Neural crest cell (in vitro differentiated cells): ENCODE data around the gene ROCK2. TPM values are rescaled to one million over a fixed set of nuclear protein-coding genes. Genes with fewer than 3 reads are reported as not detected.

ENCODE experiments used
- DNase-seq: peaks from one replicate; pipeline ENCODE4 v3.0.0; 2021; ENCODE audit warnings: low read depth, mixed read lengths, low spot score
- H3K27ac Mint-ChIP-seq: one replicate; pipeline ENCODE4 v1.8.0; 2021; ENCODE audit warnings: mild to moderate bottlenecking, mixed read lengths; ENCODE audit not compliant: unreplicated experiment
- H3K27me3 Mint-ChIP-seq: 2 replicates; pipeline ENCODE4 v1.8.0; 2021; ENCODE audit warnings: low read depth, mild to moderate bottlenecking, mixed read lengths
- H3K36me3 Mint-ChIP-seq: 2 replicates; pipeline ENCODE4 v1.8.0; 2021; ENCODE audit warnings: low read depth, mild to moderate bottlenecking, mixed read lengths
- H3K4me1 Mint-ChIP-seq: 2 replicates; pipeline ENCODE4 v1.8.0; 2021; ENCODE audit warnings: mixed read lengths
- H3K4me3 Mint-ChIP-seq: one replicate; pipeline ENCODE4 v1.8.0; 2021; ENCODE audit warnings: mild to moderate bottlenecking, mixed read lengths
- H3K9me3 Mint-ChIP-seq: 2 replicates; pipeline ENCODE4 v1.8.0; 2021; ENCODE audit warnings: mixed read lengths
- total RNA-seq: library from RNA; stranded (reverse); gene quantifications from 2 replicates; pipeline ENCODE4 v1.2.1, GENCODE V29; 2021
- TF ChIP-seq, protein P1 (sequence below): fragments of 200-600 bp; sonication (generic); conservative IDR thresholded peaks from 2 replicates; pipeline ENCODE4 v1.5.0; 2021; ENCODE audit warnings: antibody characterized with exemption, mild to moderate bottlenecking

The ROCK2 gene
- total RNA-seq, 1 donor from 2014 or later, result 47.2 TPM

DNA sequence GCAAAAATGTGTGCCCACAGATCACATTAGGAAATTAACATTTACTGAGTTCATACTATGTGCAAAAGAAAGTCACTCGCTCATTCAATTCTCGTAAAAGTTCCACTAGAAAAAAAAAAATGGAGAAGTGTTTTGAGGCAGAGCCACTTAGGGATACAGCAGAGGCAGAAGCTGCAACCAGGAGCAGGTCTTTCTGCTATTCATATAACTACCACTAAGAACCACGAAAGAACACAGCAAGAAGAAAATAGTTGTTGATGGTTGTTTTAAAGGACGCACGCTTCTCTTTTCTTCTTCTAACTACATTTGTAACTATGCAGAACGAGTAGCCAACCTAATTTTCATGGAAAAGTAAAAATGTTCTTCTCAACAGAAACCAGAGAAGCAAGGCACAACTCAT lies 45.0 kb downstream of the ROCK2 start:
- Mint-ChIP-seq H3K27me3 (no peaks in the 10 kb centered on the region), H3K36me3 (no peaks in the 10 kb centered on the region), H3K9me3 (no peaks in the 10 kb centered on the region), H3K27ac (no peak overlapping the region), H3K4me3 (no peak overlapping the region), H3K4me1 (peaks cover 12% of the 10 kb centered on the region)
- TF ChIP-seq, protein P1, sequence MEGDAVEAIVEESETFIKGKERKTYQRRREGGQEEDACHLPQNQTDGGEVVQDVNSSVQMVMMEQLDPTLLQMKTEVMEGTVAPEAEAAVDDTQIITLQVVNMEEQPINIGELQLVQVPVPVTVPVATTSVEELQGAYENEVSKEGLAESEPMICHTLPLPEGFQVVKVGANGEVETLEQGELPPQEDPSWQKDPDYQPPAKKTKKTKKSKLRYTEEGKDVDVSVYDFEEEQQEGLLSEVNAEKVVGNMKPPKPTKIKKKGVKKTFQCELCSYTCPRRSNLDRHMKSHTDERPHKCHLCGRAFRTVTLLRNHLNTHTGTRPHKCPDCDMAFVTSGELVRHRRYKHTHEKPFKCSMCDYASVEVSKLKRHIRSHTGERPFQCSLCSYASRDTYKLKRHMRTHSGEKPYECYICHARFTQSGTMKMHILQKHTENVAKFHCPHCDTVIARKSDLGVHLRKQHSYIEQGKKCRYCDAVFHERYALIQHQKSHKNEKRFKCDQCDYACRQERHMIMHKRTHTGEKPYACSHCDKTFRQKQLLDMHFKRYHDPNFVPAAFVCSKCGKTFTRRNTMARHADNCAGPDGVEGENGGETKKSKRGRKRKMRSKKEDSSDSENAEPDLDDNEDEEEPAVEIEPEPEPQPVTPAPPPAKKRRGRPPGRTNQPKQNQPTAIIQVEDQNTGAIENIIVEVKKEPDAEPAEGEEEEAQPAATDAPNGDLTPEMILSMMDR, result no peak
- no peak for DNase-seq

DNA sequence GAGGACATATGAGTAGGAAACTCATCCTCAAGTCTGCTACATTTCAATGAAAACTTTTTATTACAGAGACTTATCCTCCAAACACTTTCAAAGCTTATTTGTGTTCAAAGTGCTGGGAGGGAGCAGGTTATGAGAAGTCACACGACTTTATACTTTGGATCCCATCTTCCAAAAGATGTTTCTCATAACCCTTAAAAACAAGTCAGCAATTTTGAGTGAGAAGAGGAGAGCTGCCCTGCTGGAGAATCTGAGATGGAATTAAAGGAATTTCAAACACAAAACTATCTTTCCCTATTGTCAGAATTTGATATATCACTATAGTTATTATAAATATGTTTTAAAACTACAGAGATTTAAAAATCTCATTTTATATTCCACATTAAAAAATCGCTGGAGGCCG lies 45.8 kb downstream of the ROCK2 start:
- H3K27ac Mint-ChIP-seq, result no peak overlapping the region
- no peaks in the 10 kb centered on the region for H3K27me3 Mint-ChIP-seq
- H3K4me1 Mint-ChIP-seq, result peaks cover 12% of the 10 kb centered on the region
- no peaks in the 10 kb centered on the region for H3K36me3 Mint-ChIP-seq
- H3K4me3 Mint-ChIP-seq, result no peak overlapping the region
- no peaks in the 10 kb centered on the region for H3K9me3 Mint-ChIP-seq
- no peak for DNase-seq
- TF ChIP-seq, protein P1, result no peak

DNA sequence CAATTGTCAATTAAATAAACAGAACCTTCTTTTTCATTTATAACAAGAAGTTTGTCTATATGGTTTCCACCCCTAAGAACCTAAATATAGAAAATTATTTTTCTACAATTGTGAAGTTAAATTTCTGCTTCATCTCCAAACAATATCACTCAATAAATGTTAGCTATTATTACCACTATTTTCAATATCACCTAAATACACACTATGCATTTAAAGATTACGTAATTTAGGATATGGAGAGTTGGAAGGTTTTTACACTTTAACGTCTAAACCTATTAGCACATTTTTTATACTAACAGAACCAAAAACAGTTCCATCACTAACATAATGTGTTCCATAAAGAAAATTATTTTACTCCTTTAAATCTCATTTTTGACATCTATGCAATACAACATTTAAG lies 48.0 kb downstream of the ROCK2 start:
- H3K4me1 Mint-ChIP-seq, result peaks cover 20% of the 10 kb centered on the region
- no peak overlapping the region for H3K27ac Mint-ChIP-seq
- TF ChIP-seq, protein P1, result no peak
- no peak overlapping the region for H3K4me3 Mint-ChIP-seq
- no peaks in the 10 kb centered on the region for H3K36me3 Mint-ChIP-seq
- H3K9me3 Mint-ChIP-seq, result no peaks in the 10 kb centered on the region
- no peaks in the 10 kb centered on the region for H3K27me3 Mint-ChIP-seq
- DNase-seq, result no peak

DNA sequence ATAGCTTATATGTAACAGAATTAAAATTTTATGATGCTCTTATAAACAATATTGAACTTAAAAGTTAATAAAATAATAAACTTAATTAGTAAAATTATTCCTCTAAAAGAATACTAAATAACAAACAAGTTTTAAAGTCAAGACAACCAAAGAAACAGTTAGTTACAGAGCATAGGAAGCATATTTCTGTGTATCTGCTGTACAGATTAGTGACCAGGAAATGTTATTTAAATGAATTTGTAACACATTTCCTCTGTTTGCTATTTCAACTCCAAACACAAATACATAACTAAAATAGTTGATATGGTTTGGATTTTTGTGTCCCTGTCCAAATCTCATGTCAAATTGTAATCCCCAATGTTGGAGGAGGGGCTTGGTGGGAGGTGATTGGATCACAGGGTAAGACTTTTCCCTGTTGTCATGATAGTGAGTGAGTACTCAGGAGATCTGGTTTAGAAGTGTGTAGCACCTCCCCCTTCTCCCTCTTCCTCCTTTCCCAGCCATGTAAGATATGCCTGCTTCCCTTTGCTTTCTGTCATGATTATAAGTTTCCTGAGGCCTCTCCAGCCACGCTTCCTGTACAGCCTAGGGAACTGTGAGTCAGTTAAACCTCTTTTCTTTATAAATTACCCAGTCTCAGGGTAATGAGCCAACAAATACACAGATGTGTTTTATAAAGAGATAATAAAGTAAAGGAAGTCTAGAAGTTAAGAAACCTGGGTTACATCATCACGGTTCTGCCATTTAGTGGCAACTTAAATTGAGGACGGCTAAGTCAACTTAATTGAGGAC lies 51.8 kb downstream of the ROCK2 start:
- Mint-ChIP-seq H3K4me1 (peaks cover 36% of the 10 kb centered on the region), H3K27me3 (no peaks in the 10 kb centered on the region), H3K4me3 (no peak overlapping the region), H3K9me3 (no peaks in the 10 kb centered on the region), H3K36me3 (no peaks in the 10 kb centered on the region), H3K27ac (peak overlapping the region; percentile 17)
- DNase-seq, result no peak
- TF ChIP-seq, protein P1, result no peak

DNA sequence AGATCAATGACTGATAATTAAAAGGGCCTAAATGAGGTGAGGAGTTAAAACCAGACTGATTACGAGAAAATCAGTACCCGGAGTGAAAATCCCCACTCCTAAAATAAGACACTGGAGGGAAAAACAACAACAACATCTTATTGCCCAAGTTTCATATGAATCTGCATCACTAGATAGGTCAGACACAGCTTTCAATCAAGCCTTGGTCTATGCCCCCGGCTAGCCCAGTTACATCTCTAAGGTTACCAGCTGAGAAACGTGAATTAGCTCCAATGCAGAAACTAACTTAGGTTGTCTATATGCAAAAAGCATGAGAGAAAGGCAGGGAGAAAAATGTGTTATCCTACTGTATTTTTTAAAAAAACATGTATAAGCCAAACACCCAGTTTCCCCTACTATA lies 53.7 kb downstream of the ROCK2 start:
- Mint-ChIP-seq H3K4me1 (peaks cover 39% of the 10 kb centered on the region), H3K36me3 (peaks cover 6% of the 10 kb centered on the region), H3K27ac (no peak overlapping the region), H3K27me3 (no peaks in the 10 kb centered on the region), H3K4me3 (no peak overlapping the region), H3K9me3 (peaks cover 2% of the 10 kb centered on the region)
- TF ChIP-seq, protein P1, result no peak
- no peak for DNase-seq
